ENCODE measurements around the gene DENND4B.

DENND4B gene

GRCh38 chr1:153926405-153926804 lies 20.1 kb downstream of the DENND4B start:
- DNase-seq (ENCODE audit: low spot score), result no peak
- no peak overlapping the region for H3K4me3 ChIP-seq
- no peak overlapping the region for H3K27ac ChIP-seq
- TF ChIP-seq, protein P1, sequence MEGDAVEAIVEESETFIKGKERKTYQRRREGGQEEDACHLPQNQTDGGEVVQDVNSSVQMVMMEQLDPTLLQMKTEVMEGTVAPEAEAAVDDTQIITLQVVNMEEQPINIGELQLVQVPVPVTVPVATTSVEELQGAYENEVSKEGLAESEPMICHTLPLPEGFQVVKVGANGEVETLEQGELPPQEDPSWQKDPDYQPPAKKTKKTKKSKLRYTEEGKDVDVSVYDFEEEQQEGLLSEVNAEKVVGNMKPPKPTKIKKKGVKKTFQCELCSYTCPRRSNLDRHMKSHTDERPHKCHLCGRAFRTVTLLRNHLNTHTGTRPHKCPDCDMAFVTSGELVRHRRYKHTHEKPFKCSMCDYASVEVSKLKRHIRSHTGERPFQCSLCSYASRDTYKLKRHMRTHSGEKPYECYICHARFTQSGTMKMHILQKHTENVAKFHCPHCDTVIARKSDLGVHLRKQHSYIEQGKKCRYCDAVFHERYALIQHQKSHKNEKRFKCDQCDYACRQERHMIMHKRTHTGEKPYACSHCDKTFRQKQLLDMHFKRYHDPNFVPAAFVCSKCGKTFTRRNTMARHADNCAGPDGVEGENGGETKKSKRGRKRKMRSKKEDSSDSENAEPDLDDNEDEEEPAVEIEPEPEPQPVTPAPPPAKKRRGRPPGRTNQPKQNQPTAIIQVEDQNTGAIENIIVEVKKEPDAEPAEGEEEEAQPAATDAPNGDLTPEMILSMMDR (IDR thresholded peaks at IDR 0.05), result no peak

GRCh38 chr1:153922972-153923925 lies 23.3 kb downstream of the DENND4B start, which contains the start of gene GATAD2B:
GATAD2B (minus strand) TSS chr1:153922972; CDS start chr1:153828347, 94,625 bp downstream.
- DNase-seq (ENCODE audit: low spot score), result peak; percentile 99
- TF ChIP-seq, protein P1 (IDR thresholded peaks at IDR 0.05), result no peak
- H3K4me3 ChIP-seq, result peak within 1 kb of the TSS; percentile 92
- peak within 1 kb of the TSS; percentile 74 to 98 for H3K27ac ChIP-seq

DNA sequence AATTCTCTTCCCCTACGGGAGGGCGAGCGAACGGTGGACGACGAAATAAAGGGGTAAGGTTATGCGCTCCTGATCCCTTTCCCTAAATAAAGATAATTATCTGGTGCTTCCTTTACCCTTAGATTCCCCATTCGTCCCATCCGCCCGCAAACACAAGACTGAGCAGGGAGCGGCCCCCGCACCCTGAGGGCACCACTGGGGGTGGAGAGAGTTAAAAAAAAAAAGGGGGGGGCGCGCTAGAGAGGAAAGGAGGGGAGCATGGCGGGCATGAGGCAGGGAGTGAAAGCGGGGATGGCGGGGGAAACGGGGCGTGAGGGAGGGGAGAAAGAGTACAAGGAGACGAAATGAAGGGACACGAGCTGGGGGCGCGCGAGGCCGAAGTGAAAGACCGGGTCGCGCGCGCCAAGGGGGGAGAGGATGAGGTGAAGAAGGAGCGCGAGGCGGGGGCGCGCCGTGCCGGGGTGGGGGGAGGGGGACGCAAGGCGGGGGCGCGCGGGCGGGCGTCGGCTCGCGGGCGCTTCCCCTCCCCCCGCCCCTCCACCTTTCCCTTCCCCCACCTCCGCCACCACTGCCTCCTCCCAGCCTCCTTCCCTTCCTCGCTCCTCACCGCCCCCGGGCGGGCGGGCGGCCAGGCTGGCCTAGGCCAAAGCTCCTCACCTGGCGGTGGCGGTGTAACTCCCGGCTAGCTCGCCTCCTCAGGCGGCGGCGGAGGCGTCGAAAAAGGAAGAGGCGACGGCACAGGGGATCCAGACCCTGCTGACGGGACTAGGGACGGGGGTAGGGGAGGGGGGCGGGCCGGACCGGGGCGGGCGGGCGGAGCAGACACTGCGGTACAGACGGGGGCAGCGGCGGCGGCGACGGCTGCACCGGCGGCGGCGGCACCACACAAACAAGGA lies 24.2 kb downstream of the DENND4B start:
- H3K4me3 ChIP-seq, result peak overlapping the region; percentile 92
- DNase-seq (ENCODE audit: low spot score), result no peak
- H3K27ac ChIP-seq, result peak overlapping the region; percentile 74 to 98
- TF ChIP-seq, protein P1 (IDR thresholded peaks at IDR 0.05), result no peak

- H3K27ac ChIP-seq, result peak overlapping the region; percentile 74 to 98
- DNase-seq (ENCODE audit: low spot score), result no peak
- peak overlapping the region; percentile 92 for H3K4me3 ChIP-seq
- TF ChIP-seq, protein P1 (IDR thresholded peaks at IDR 0.05), result no peak
Measured at GRCh38 chr1:153921803-153922075, 24.8 kb downstream of the DENND4B start.

DNA sequence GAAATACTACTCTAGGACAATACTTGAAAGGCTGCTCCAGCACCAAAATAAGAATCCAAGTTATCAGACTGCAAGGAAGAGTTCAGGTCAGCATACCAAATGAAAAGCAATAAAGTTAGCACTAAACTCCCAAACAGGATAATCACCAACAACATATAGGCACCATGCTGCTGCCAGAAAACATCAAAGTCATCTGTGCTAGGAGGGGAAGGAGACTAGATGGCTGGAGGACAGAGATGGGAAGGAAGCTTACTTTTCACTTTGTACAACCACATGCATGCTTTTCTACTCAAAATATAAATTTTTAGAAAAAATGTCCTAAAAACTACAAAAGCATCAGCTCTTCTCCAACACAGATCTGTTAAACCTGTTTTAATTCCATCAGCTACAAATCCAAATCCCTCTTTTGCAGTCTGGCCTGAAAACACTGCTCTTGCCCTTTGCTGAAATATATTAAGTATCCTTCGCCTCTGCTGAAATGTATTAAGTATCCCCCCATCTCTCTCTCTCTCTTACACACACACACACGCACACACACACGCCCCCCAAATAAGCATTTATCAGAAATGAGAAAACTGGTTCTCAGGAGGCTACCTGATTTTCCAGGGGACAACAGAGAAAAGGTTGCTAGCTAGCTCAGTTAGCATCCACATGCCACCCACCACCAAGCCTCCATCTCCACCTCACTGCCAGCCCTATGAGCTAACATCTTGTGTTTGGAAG lies 25.3 kb downstream of the DENND4B start:
- peak overlapping the region; percentile 74 to 98 for H3K27ac ChIP-seq
- TF ChIP-seq, protein P1 (IDR thresholded peaks at IDR 0.05), result no peak
- no peak for DNase-seq (ENCODE audit: low spot score)
- H3K4me3 ChIP-seq, result peak overlapping the region; percentile 92
